NB4 (cell line): Measurements from ENCODE around the gene MBD3L2B.
"Not testable (repeated sequence)": the region's sequence is repeated elsewhere in the genome, so short reads cannot be mapped to it uniquely, and the experiment has no call there.

Source experiments
- CTCF ChIP-seq: IDR thresholded peaks from one replicate; pipeline ENCODE4 v1.5.1; 2012; ENCODE audit warnings: low read depth, low read length
- MAX ChIP-seq: IDR thresholded peaks from 2 replicates; pipeline ENCODE4 v1.6.1; 2011; ENCODE audit warnings: low read depth, low read length
- POLR2A ChIP-seq: IDR thresholded peaks from 2 replicates; pipeline ENCODE4 v1.6.1; 2011; ENCODE audit warnings: mild to moderate bottlenecking; ENCODE audit not compliant: insufficient read length; ENCODE audit errors: extremely low read depth

- TF ChIP-seq CTCF, POLR2A, MAX: not testable (repeated sequence)
Observed at GRCh38 chr19:7052896-7053295, 31.7 kb upstream of the MBD3L2B start.
